ENCODE measurements around the gene CCDC80.

DNA sequence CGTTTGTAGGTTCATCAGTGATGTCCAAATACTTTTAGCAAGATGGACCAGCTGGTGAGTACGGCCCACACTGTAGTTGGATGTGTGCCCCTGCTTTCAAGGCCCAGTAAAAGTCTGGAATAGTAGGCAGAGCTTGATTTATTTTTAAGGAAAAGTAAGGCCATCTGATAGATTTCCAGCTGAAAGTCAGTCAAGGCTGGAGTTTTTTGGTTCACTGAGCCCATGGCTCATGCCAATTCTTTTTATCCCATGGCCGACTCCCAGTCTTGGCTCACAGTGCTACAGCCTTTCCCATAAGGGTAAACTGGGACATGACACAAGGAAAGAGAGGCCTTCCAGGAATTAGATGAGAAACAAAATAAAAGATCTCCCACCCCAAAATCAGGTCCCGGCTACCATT is 13.5 kb downstream of the CCDC80 start:
- TF ChIP-seq, protein P1, sequence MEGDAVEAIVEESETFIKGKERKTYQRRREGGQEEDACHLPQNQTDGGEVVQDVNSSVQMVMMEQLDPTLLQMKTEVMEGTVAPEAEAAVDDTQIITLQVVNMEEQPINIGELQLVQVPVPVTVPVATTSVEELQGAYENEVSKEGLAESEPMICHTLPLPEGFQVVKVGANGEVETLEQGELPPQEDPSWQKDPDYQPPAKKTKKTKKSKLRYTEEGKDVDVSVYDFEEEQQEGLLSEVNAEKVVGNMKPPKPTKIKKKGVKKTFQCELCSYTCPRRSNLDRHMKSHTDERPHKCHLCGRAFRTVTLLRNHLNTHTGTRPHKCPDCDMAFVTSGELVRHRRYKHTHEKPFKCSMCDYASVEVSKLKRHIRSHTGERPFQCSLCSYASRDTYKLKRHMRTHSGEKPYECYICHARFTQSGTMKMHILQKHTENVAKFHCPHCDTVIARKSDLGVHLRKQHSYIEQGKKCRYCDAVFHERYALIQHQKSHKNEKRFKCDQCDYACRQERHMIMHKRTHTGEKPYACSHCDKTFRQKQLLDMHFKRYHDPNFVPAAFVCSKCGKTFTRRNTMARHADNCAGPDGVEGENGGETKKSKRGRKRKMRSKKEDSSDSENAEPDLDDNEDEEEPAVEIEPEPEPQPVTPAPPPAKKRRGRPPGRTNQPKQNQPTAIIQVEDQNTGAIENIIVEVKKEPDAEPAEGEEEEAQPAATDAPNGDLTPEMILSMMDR (IDR thresholded peaks at IDR 0.05), result no peak
- TF ChIP-seq POLR2A (IDR thresholded peaks at IDR 0.05), result no peak

Measured in lower leg skin (tissue), 3 donors.